ENCODE measurements around the gene CCDC89.

CCDC89 gene

GRCh38 chr11:85721191-85721590 lies 35.2 kb upstream of the CCDC89 start:
- H3K27ac ChIP-seq, result no peak overlapping the region
- TF ChIP-seq CTCF (IDR thresholded peaks at IDR 0.05), result no peak
- no peak for TF ChIP-seq ZFX (IDR thresholded peaks at IDR 0.05; ENCODE audit: borderline replicate concordance)

- no peak overlapping the region for H3K27ac ChIP-seq
These were observed 33.2 kb upstream of the CCDC89 start for GRCh38 chr11:85718991-85719807.

GRCh38 chr11:85718126-85718943 lies 32.3 kb upstream of the CCDC89 start:
- no peak for TF ChIP-seq CTCF (IDR thresholded peaks at IDR 0.05)
- TF ChIP-seq ZFX (IDR thresholded peaks at IDR 0.05; ENCODE audit: borderline replicate concordance), result no peak
- no peak overlapping the region for H3K27ac ChIP-seq

More at GRCh38 chr11:85718991-85719807, 33.2 kb upstream of the CCDC89 start:
- no peak for TF ChIP-seq ZFX (IDR thresholded peaks at IDR 0.05; ENCODE audit: borderline replicate concordance)
- no peak for TF ChIP-seq CTCF (IDR thresholded peaks at IDR 0.05)

- no peak overlapping the region for H3K27ac ChIP-seq
- TF ChIP-seq ZFX (IDR thresholded peaks at IDR 0.05; ENCODE audit: borderline replicate concordance) (no peak), CTCF (IDR thresholded peaks at IDR 0.05) (no peak)
These were observed 31.4 kb upstream of the CCDC89 start for GRCh38 chr11:85717429-85717828.

GRCh38 chr11:85712953-85713352 lies 27.0 kb upstream of the CCDC89 start:
- no peak overlapping the region for H3K27ac ChIP-seq
- no peak for TF ChIP-seq ZFX (IDR thresholded peaks at IDR 0.05; ENCODE audit: borderline replicate concordance)

GRCh38 chr11:85710917-85711316 lies 24.9 kb upstream of the CCDC89 start:
- no peak overlapping the region for H3K27ac ChIP-seq
- TF ChIP-seq CTCF (IDR thresholded peaks at IDR 0.05) (no peak), ZFX (IDR thresholded peaks at IDR 0.05; ENCODE audit: borderline replicate concordance) (no peak)

GRCh38 chr11:85709941-85710702 lies 24.1 kb upstream of the CCDC89 start:
- no peak overlapping the region for H3K27ac ChIP-seq
- TF ChIP-seq ZFX (IDR thresholded peaks at IDR 0.05; ENCODE audit: borderline replicate concordance), result no peak
- TF ChIP-seq CTCF (IDR thresholded peaks at IDR 0.05), result no peak
